Peyer's patch (tissue), 4 donors: ENCODE data around the gene PEX1. TPM values are rescaled to one million over a fixed set of nuclear protein-coding genes. Genes with fewer than 3 reads are reported as not detected.

Experiments
- DNase-seq, 3 donors: peaks; one replicate each; pipeline ENCODE4 v3.0.0-alpha.2; 2017 to 2019
- H3K27ac ChIP-seq, 4 donors: fragments of 200-600 bp; sonication (generic); one replicate each; pipeline ENCODE4 v1.5.1; 2016 to 2019
- H3K27me3 ChIP-seq, 2 donors: fragments of 200-600 bp; sonication (generic); one replicate each; pipeline ENCODE4 v1.5.1; 2019
- H3K36me3 ChIP-seq, 3 donors: fragments of 200-600 bp; sonication (generic); one replicate each; pipeline ENCODE4 v1.5.1; 2016 to 2019
- H3K4me1 ChIP-seq, 4 donors: fragments of 200-600 bp; sonication (generic); one replicate each; pipeline ENCODE4 v1.5.1; 2016 to 2019
- H3K4me3 ChIP-seq, 4 donors: fragments of 200-600 bp; sonication (generic); 1 replicate in 3 of 4; 2 replicates in 1 of 4; pipeline ENCODE4 v1.5.1; 2016 to 2019; ENCODE audit warnings: mild to moderate bottlenecking in 1 of 4
- H3K9me3 ChIP-seq, 4 donors: fragments of 200-600 bp; sonication (generic); one replicate each; pipeline ENCODE4 v1.5.1; 2016 to 2019; ENCODE audit warnings: mild to moderate bottlenecking in 1 of 4
- CTCF ChIP-seq, 6 experiments: fragments of 450-650 bp in 4 of 6; fragments of 200-600 bp in 2 of 6; sonication (generic) in 1 of 6; IDR thresholded peaks; one replicate each; pipeline ENCODE4 v1.5.1; 2017 to 2019; ENCODE audit warnings: antibody characterized with exemption in 6 of 6, mild to moderate bottlenecking in 3 of 6, moderate library complexity in 1 of 6
- POLR2A ChIP-seq, 2 donors: fragments of 450-650 bp; IDR thresholded peaks; one replicate each; pipeline ENCODE4 v1.5.1; 2017; ENCODE audit warnings: antibody characterized with exemption in 2 of 2, mild to moderate bottlenecking in 2 of 2, moderate library complexity in 2 of 2
- total RNA-seq, 4 donors: library from RNA; depleted of rRNA; stranded (reverse); fragments of >200 nt; gene quantifications; one replicate each; pipeline ENCODE4 v1.1.0, GENCODE V29; 2016

Gene PEX1
- total RNA-seq, 4 donors from 2014 or later, result 20.4 to 32.2 (median 24.4) TPM

GRCh38 chr7:92460510-92460909, 67.8 kb downstream of the PEX1 start:
- Histone ChIP-seq H3K27me3 (no peaks in the 10 kb centered on the region), H3K4me1 (no peaks in the 10 kb centered on the region), H3K27ac (no peak overlapping the region), H3K9me3 (no peaks in the 10 kb centered on the region), H3K36me3 (peaks cover 0 to 39% (median 0%) of the 10 kb centered on the region in 3 donors), H3K4me3 (no peak overlapping the region)
- no peak for DNase-seq
- TF ChIP-seq POLR2A (IDR thresholded peaks at IDR 0.05) (no peak), CTCF (IDR thresholded peaks at IDR 0.05) (no peak)

- Histone ChIP-seq H3K27ac (no peak overlapping the region), H3K36me3 (peaks cover 0 to 40% (median 0%) of the 10 kb centered on the region in 3 donors)
Observed at GRCh38 chr7:92460109-92460508, 68.2 kb downstream of the PEX1 start.

GRCh38 chr7:92456236-92456635, 72.1 kb downstream of the PEX1 start:
- H3K9me3 ChIP-seq, result no peaks in the 10 kb centered on the region
- H3K4me3 ChIP-seq, result no peak overlapping the region
- no peaks in the 10 kb centered on the region for H3K27me3 ChIP-seq
- no peaks in the 10 kb centered on the region for H3K4me1 ChIP-seq
- H3K27ac ChIP-seq, result no peak overlapping the region
- DNase-seq, result no peak
- H3K36me3 ChIP-seq, result peaks cover 0 to 66% (median 0%) of the 10 kb centered on the region in 3 donors
- TF ChIP-seq CTCF (IDR thresholded peaks at IDR 0.05), result no peak
- TF ChIP-seq POLR2A (IDR thresholded peaks at IDR 0.05), result no peak

More at GRCh38 chr7:92460109-92460508, 68.2 kb downstream of the PEX1 start:
- no peak for DNase-seq
- no peak overlapping the region for H3K4me3 ChIP-seq
- H3K27me3 ChIP-seq, result no peaks in the 10 kb centered on the region
- no peak for TF ChIP-seq POLR2A (IDR thresholded peaks at IDR 0.05)
- no peak for TF ChIP-seq CTCF (IDR thresholded peaks at IDR 0.05)
- no peaks in the 10 kb centered on the region for H3K4me1 ChIP-seq
- no peaks in the 10 kb centered on the region for H3K9me3 ChIP-seq

GRCh38 chr7:92451645-92452044, 76.7 kb downstream of the PEX1 start:
- Histone ChIP-seq H3K4me3 (no peak overlapping the region), H3K27ac (no peak overlapping the region), H3K4me1 (peaks cover 0 to 5% (median 0%) of the 10 kb centered on the region in 4 donors), H3K36me3 (peaks cover 0 to 59% (median 0%) of the 10 kb centered on the region in 3 donors), H3K27me3 (no peaks in the 10 kb centered on the region), H3K9me3 (no peaks in the 10 kb centered on the region)
- no peak for DNase-seq
- TF ChIP-seq CTCF (IDR thresholded peaks at IDR 0.05), result no peak
- no peak for TF ChIP-seq POLR2A (IDR thresholded peaks at IDR 0.05)

GRCh38 chr7:92448205-92448747, 80.0 kb downstream of the PEX1 start:
- peak; percentile 57 to 84 (median 70) for DNase-seq
- peak in 5 of 6 experiments; percentile 22 to 56 (median 44) for TF ChIP-seq CTCF (IDR thresholded peaks at IDR 0.05)
- TF ChIP-seq POLR2A (IDR thresholded peaks at IDR 0.05), result no peak

More at GRCh38 chr7:92448205-92448747, 80.0 kb downstream of the PEX1 start:
- peaks cover 0 to 27% (median 0%) of the 10 kb centered on the region in 3 donors for H3K36me3 ChIP-seq
- H3K9me3 ChIP-seq, result no peaks in the 10 kb centered on the region
- peak overlapping the region; percentile 93 to 100 (median 94) for H3K4me3 ChIP-seq
- peak overlapping the region; percentile 96 to 98 (median 98) for H3K27ac ChIP-seq
- H3K4me1 ChIP-seq, result peaks cover 0 to 5% (median 0%) of the 10 kb centered on the region in 4 donors
- no peaks in the 10 kb centered on the region for H3K27me3 ChIP-seq
